Measurements from ENCODE around the gene PET100. TPM values are rescaled to one million over a fixed set of nuclear protein-coding genes. Genes with fewer than 3 reads are reported as not detected.

The PET100 gene
- total and polyA plus RNA-seq, 2 experiments from 2014 or later: 29.4 to 296 TPM

DNA sequence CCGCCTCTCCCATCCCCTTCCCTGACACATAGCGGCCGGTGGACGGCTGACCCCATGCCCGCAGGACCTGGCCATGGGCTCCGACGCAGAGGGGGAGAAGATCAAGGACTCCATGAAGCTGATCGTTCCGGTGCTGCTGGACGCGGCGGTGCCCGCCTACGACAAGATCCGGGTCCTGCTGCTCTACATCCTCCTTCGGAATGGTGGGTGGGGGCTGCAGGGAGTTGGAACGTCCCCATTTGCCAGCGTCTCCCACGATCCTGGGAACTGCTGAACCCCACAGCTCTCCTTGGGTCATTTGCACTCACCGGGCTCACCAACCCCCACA lies 14.9 kb downstream of the PET100 start:
- no peaks in the 10 kb centered on the region for H3K4me1 ChIP-seq (ENCODE audit: insufficient read depth)
- H3K27me3 ChIP-seq: no peaks in the 10 kb centered on the region
- H3K79me2 ChIP-seq: no peaks in the 10 kb centered on the region
- no peak overlapping the region for H3K27ac ChIP-seq
- no peak for DNase-seq (ENCODE audit: low spot score)
- no peak for TF ChIP-seq EZH2phosphoT487 (IDR thresholded peaks at IDR 0.05; ENCODE audit: low read depth, severe bottlenecking, unreplicated experiment)
- TF ChIP-seq EZH2 (IDR thresholded peaks at IDR 0.05; ENCODE audit: borderline replicate concordance): no peak
- no peak for TF ChIP-seq CTCF (IDR thresholded peaks at IDR 0.05; ENCODE audit: poor library complexity)
- H4K20me1 ChIP-seq (ENCODE audit: insufficient read depth, poor library complexity, severe bottlenecking): no peaks in the 10 kb centered on the region
- no peak overlapping the region for H2AFZ ChIP-seq
- H3K9me3 ChIP-seq (ENCODE audit: low read depth): no peaks in the 10 kb centered on the region
- H3K9me2 ChIP-seq (replicated peaks; ENCODE audit: insufficient read depth): no peaks in the 10 kb centered on the region
- no peak overlapping the region for H3K4me2 ChIP-seq
- H3K4me3 ChIP-seq: no peak overlapping the region
- no peaks in the 10 kb centered on the region for H3K36me3 ChIP-seq (replicated peaks; ENCODE audit: insufficient read depth, low read depth)
- WGBS (ENCODE audit: low lambda C conversion rate, missing lambda C conversion rate): 97% methylated on average over 20 of the region's 20 CpGs

DNA sequence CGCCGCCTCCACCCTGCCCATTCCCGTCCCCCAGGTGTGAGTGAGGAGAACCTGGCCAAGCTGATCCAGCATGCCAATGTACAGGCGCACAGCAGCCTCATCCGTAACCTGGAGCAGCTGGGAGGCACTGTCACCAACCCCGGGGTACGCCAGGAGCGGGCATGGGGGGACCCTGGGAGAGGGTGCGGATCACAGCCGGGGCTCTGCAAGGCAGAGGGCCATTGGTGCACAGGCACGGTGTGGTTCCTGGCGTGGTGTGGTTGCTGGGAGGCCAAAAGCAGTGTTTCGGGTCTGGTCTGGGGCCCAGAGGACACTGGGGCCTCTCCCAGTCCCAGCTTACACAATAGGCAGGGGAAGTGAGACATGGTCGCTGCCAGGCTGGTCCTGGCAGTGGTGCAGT lies 15.6 kb downstream of the PET100 start:
- no peaks in the 10 kb centered on the region for H4K20me1 ChIP-seq (ENCODE audit: insufficient read depth, poor library complexity, severe bottlenecking)
- no peaks in the 10 kb centered on the region for H3K36me3 ChIP-seq (replicated peaks; ENCODE audit: insufficient read depth, low read depth)
- WGBS (ENCODE audit: low lambda C conversion rate, missing lambda C conversion rate): 94% methylated on average over 14 of the region's 14 CpGs
- no peak overlapping the region for H3K4me2 ChIP-seq
- no peak overlapping the region for H2AFZ ChIP-seq
- no peaks in the 10 kb centered on the region for H3K27me3 ChIP-seq
- H3K9me2 ChIP-seq (replicated peaks; ENCODE audit: insufficient read depth): no peaks in the 10 kb centered on the region
- H3K9me3 ChIP-seq (ENCODE audit: low read depth): no peaks in the 10 kb centered on the region
- H3K27ac ChIP-seq: no peak overlapping the region
- DNase-seq (ENCODE audit: low spot score): no peak
- TF ChIP-seq CTCF (IDR thresholded peaks at IDR 0.05; ENCODE audit: poor library complexity) (no peak), EZH2phosphoT487 (IDR thresholded peaks at IDR 0.05; ENCODE audit: low read depth, severe bottlenecking, unreplicated experiment) (no peak), EZH2 (IDR thresholded peaks at IDR 0.05; ENCODE audit: borderline replicate concordance) (no peak)
- no peak overlapping the region for H3K4me3 ChIP-seq
- no peaks in the 10 kb centered on the region for H3K79me2 ChIP-seq
- H3K4me1 ChIP-seq (ENCODE audit: insufficient read depth): no peaks in the 10 kb centered on the region

- H3K9me3 ChIP-seq (ENCODE audit: low read depth): no peaks in the 10 kb centered on the region
- H3K4me3 ChIP-seq: no peak overlapping the region
- no peak overlapping the region for H3K27ac ChIP-seq
- H3K4me1 ChIP-seq (ENCODE audit: insufficient read depth): no peaks in the 10 kb centered on the region
- no peak for DNase-seq (ENCODE audit: low spot score)
- H3K36me3 ChIP-seq (replicated peaks; ENCODE audit: insufficient read depth, low read depth): no peaks in the 10 kb centered on the region
- no peak overlapping the region for H3K4me2 ChIP-seq
- H3K9me2 ChIP-seq (replicated peaks; ENCODE audit: insufficient read depth): no peaks in the 10 kb centered on the region
- no peaks in the 10 kb centered on the region for H3K27me3 ChIP-seq
- 80% methylated on average over 19 of the region's 20 CpGs for WGBS (ENCODE audit: low lambda C conversion rate, missing lambda C conversion rate)
- no peak overlapping the region for H2AFZ ChIP-seq
- no peak for TF ChIP-seq EZH2 (IDR thresholded peaks at IDR 0.05; ENCODE audit: borderline replicate concordance)
- TF ChIP-seq EZH2phosphoT487 (IDR thresholded peaks at IDR 0.05; ENCODE audit: low read depth, severe bottlenecking, unreplicated experiment): no peak
- no peaks in the 10 kb centered on the region for H4K20me1 ChIP-seq (ENCODE audit: insufficient read depth, poor library complexity, severe bottlenecking)
- H3K79me2 ChIP-seq: no peaks in the 10 kb centered on the region
These were observed 16.2 kb downstream of the PET100 start for GRCh38 chr19:7645656-7646425.

- no peak for DNase-seq (ENCODE audit: low spot score)
- Histone ChIP-seq H3K4me3 (no peak overlapping the region), H2AFZ (no peak overlapping the region), H3K79me2 (no peaks in the 10 kb centered on the region), H3K27me3 (no peaks in the 10 kb centered on the region), H3K36me3 (replicated peaks; ENCODE audit: insufficient read depth, low read depth) (no peaks in the 10 kb centered on the region), H3K9me2 (replicated peaks; ENCODE audit: insufficient read depth) (no peaks in the 10 kb centered on the region), H4K20me1 (ENCODE audit: insufficient read depth, poor library complexity, severe bottlenecking) (no peaks in the 10 kb centered on the region), H3K4me1 (ENCODE audit: insufficient read depth) (no peaks in the 10 kb centered on the region), H3K4me2 (no peak overlapping the region), H3K9me3 (ENCODE audit: low read depth) (no peaks in the 10 kb centered on the region), H3K27ac (no peak overlapping the region)
- TF ChIP-seq EZH2 (IDR thresholded peaks at IDR 0.05; ENCODE audit: borderline replicate concordance) (no peak), CTCF (IDR thresholded peaks at IDR 0.05; ENCODE audit: poor library complexity) (no peak), EZH2phosphoT487 (IDR thresholded peaks at IDR 0.05; ENCODE audit: low read depth, severe bottlenecking, unreplicated experiment) (no peak)
- WGBS (ENCODE audit: low lambda C conversion rate, missing lambda C conversion rate): 90% methylated on average over 7 of the region's 8 CpGs
These were observed 16.8 kb downstream of the PET100 start for GRCh38 chr19:7646426-7646700.
